Stimulated activated CD4-positive, alpha-beta T cell treated with anti-CD3 and anti-CD28 coated beads, Interleukin-1b, Interleukin-23, amount 100 ng/mL, for 48 hours (primary cell): ENCODE results near the gene CCDC152.

ENCODE experiments used
- DNase-seq: peaks from one replicate; pipeline ENCODE4 v3.0.0-alpha.2; 2020

Gene CCDC152

GRCh38 chr5:42784132-42784531, 27.5 kb downstream of the CCDC152 start:
- DNase-seq: no peak

- no peak for DNase-seq
These were observed 29.1 kb downstream of the CCDC152 start for GRCh38 chr5:42785756-42786155.

GRCh38 chr5:42787073-42787472, 30.5 kb downstream of the CCDC152 start:
- no peak for DNase-seq

- DNase-seq: no peak
These were observed 31.2 kb downstream of the CCDC152 start for GRCh38 chr5:42787845-42788244.

GRCh38 chr5:42791151-42791550, 34.5 kb downstream of the CCDC152 start:
- DNase-seq: no peak

GRCh38 chr5:42798284-42799240, 41.9 kb downstream of the CCDC152 start:
- DNase-seq: no peak

- DNase-seq: no peak
These were observed 42.6 kb downstream of the CCDC152 start for GRCh38 chr5:42799241-42799608.

GRCh38 chr5:42799668-42800114, 43.1 kb downstream of the CCDC152 start:
- DNase-seq: no peak

GRCh38 chr5:42800748-42801330, 44.2 kb downstream of the CCDC152 start:
- no peak for DNase-seq

GRCh38 chr5:42801516-42802166, 45.0 kb downstream of the CCDC152 start:
- DNase-seq: no peak

GRCh38 chr5:42804717-42805339, 48.2 kb downstream of the CCDC152 start:
- DNase-seq: no peak

- no peak for DNase-seq
These were observed 49.5 kb downstream of the CCDC152 start for GRCh38 chr5:42806004-42806700.

GRCh38 chr5:42806701-42807262, 50.2 kb downstream of the CCDC152 start:
- no peak for DNase-seq

- DNase-seq: no peak
These were observed 51.3 kb downstream of the CCDC152 start for GRCh38 chr5:42807722-42808447.

GRCh38 chr5:42808888-42809611, 52.4 kb downstream of the CCDC152 start:
- no peak for DNase-seq

GRCh38 chr5:42810834-42811590, 54.4 kb downstream of the CCDC152 start:
- no peak for DNase-seq

GRCh38 chr5:42811591-42812446, 55.2 kb downstream of the CCDC152 start, which contains the start of gene SELENOP:
TSS of gene SELENOP (minus strand) at chr5:42811892. CDS start at chr5:42808353, 3,539 bp downstream.
- DNase-seq: no peak

GRCh38 chr5:42812620-42813019, 56.0 kb downstream of the CCDC152 start:
- no peak for DNase-seq

- DNase-seq: no peak
These were observed 56.9 kb downstream of the CCDC152 start for GRCh38 chr5:42813533-42813932.
